Esophagus (tissue), 2 donors: ENCODE measurements around the gene POLR2E. TPM values are rescaled to one million over a fixed set of nuclear protein-coding genes. Genes with fewer than 3 reads are reported as not detected.

Source experiments
- H3K27ac ChIP-seq, 2 donors: one replicate each; pipeline ENCODE4 v1.5.1; 2013; ENCODE audit warnings: low read depth in 2 of 2, mild to moderate bottlenecking in 2 of 2, inconsistent platforms in 1 of 2, low read length in 1 of 2, moderate library complexity in 1 of 2
- H3K27me3 ChIP-seq, 2 donors: one replicate each; pipeline ENCODE4 v1.6.1; 2013; ENCODE audit warnings: low read length in 2 of 2, control low read depth in 1 of 2, mild to moderate bottlenecking in 1 of 2; ENCODE audit not compliant: insufficient read depth in 2 of 2, control insufficient read depth in 1 of 2
- H3K36me3 ChIP-seq, 2 donors: one replicate each; pipeline ENCODE4 v1.6.1; 2013; ENCODE audit warnings: low read length in 1 of 2; ENCODE audit not compliant: control insufficient read depth in 2 of 2, insufficient read depth in 2 of 2
- H3K4me1 ChIP-seq, 2 donors: one replicate each; pipeline ENCODE4 v1.6.1; 2013; ENCODE audit warnings: low read length in 1 of 2; ENCODE audit not compliant: control insufficient read depth in 2 of 2, insufficient read depth in 2 of 2
- H3K4me3 ChIP-seq, 2 donors: one replicate each; pipeline ENCODE4 v1.5.1; 2013; ENCODE audit warnings: low read length in 2 of 2, mild to moderate bottlenecking in 2 of 2, low read depth in 1 of 2, moderate library complexity in 1 of 2
- H3K9me3 ChIP-seq, 2 donors: one replicate each; pipeline ENCODE4 v1.6.1; 2013; ENCODE audit warnings: mild to moderate bottlenecking in 2 of 2, low read depth in 1 of 2, low read length in 1 of 2, moderate library complexity in 1 of 2; ENCODE audit not compliant: control insufficient read depth in 2 of 2, insufficient read depth in 1 of 2
- WGBS, 2 donors: extraction: QIAGEN DNeasy Blood & Tissue Kit; methylation state at CpG; one replicate each; pipeline ENCODE4 v1.1.7; 2013; 5-methylcytosine and 5-hydroxymethylcytosine counted together
- polyA plus RNA-seq, 2 donors: library from polyadenylated mRNA; stranded (reverse); fragments of 200-250 nt; gene quantifications; one replicate each; pipeline ENCODE4 v1.2.3, GENCODE V29; 2013
- donor health status: healthy with polysubstance abuse.
- donor health status: Bipolar disorder and iron deficiency.

The POLR2E gene
- polyA plus RNA-seq, 2 donors: 77.9 to 162 TPM

DNA sequence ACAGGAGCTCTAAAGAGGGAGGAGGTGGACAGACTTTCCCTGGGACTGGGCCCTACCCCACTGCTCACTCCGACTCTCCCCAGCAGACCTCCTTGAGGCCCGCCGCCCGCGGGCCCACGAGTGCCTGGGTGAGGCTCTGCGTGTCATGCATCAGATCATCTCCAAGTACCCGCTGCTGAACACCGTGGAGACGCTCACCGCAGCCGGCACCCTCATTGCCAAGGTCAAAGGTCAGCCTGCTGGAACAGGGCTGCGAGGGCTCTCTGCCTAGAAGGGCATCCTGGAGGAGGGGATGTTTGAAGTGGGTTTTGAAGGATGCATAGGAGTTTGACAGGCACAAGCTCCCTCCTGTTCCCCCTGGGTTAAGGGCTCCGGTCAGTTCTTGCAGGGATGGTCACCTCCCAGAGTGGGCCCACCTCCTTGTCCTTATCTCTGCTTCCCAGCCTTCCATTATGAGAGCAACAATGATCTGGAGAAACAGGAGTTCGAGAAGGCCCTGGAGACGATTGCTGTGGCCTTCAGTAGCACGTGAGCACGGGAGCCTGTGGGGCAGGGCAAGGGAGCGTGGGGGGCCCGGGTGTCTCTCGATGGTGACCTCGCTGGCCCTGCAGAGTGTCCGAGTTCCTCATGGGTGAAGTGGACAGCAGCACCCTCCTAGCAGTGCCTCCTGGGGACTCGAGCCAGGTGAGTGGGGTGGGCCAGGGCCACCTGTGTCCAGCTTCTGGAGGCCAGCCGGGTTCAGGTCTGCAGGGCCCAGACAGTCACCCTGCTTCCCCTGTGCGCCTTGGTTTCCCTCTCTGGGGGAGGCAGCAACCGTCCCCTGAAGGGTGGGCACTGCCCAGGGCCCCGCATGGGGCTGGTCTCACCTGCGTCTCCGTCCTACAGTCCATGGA lies 21.9 kb downstream of the POLR2E start:
- Histone ChIP-seq H3K9me3 (no peaks in the 10 kb centered on the region), H3K27ac (no peak overlapping the region), H3K4me1 (peaks cover 4 to 8% of the 10 kb centered on the region in 2 donors), H3K36me3 (peaks cover 0 to 9% of the 10 kb centered on the region in 2 donors), H3K4me3 (no peak overlapping the region), H3K27me3 (no peaks in the 10 kb centered on the region)
- 83 to 87% methylated on average over 30 of the region's 30 CpGs for WGBS, 2 donors

DNA sequence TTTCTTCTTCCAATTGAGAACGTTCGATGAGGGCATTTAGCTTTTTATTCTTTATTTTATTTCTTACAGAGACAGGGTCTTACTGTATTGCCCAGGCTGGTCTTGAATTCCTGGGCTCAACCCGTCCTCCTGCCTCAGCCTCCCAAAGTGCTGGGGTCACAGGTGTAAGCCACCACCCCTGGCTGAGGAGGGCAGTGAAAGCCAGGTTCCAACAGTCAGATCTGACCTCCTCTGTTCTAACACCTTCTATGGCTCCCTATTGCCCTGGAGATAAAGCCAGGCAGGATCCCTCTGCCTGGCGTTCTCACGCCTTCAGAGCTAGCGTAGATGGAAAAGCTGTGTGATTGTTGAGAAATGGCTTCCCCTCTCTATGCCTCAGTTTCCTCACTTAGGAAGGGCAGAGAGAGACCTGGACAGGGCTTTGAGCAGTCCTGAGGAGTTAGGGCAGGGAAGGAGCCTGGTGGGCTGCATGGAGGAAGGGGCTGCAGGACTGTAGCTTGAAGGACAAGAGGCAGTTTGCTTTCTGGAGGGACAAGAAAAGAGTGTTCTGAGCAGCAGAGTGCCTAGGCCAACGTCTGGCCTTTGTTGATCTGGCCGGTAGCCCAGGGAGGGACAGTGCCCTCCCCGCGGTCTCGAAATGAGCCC lies 22.7 kb downstream of the POLR2E start:
- WGBS, 2 donors: 82% methylated on average over 11 of the region's 11 CpGs
- Histone ChIP-seq H3K4me1 (peaks cover 4 to 5% of the 10 kb centered on the region in 2 donors), H3K27me3 (peaks cover 0 to 1% of the 10 kb centered on the region in 2 donors)

DNA sequence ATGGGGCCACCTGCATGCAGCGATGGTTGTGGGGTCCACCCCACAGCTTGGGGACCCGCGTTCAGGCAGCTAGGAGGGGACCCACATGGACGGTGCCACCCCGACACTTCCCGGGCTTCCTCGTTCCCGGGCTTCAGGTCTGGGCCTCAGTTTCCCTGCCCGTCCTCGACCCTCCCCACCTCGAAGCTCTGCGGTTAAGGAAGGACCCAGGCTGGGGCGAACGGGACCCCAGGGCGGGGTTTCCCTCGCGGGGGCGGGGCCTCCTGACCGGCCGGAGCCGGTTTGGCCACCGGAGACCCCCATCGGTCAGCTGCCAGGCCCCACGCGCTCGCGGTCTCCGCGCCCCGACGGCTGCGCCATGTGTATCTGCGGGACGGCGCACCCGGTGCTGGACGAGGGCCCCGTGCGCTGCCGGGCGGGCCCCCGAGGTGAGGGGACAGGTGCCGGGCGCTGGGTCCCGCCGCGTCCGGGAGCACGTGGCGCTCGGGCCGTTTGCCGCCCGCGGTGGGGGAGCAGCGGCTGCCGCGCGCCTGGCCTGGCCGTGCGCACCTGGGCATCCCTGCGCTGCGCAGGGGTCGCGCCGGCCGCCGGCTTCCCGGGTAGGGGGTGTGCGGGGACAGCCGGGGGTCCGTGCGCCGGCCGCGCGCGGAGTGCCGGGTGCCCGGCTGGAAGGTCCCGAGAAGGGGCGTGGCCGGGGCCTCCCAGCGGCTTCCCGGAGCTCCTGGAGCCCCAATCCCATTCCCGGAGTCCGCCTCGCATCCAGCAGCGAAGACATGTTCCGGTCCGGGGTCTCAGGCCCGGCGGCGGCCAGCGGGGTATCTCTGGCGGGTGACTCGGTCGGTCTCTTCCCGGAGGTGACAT lies 24.0 kb downstream of the POLR2E start:
- H3K9me3 ChIP-seq: no peaks in the 10 kb centered on the region
- no peak overlapping the region for H3K27ac ChIP-seq
- peaks cover 8 to 11% of the 10 kb centered on the region in 2 donors for H3K4me1 ChIP-seq
- H3K36me3 ChIP-seq: peaks cover 0 to 9% of the 10 kb centered on the region in 2 donors
- peaks cover 0 to 5% of the 10 kb centered on the region in 2 donors for H3K27me3 ChIP-seq
- H3K4me3 ChIP-seq: peak overlapping the region in 1 of 2 donors; percentile 12
- 19 to 23% methylated on average over 79 to 99 of the region's 99 CpGs for WGBS, 2 donors

More for the DNA sequence above, 22.7 kb downstream of the POLR2E start:
- Histone ChIP-seq H3K4me3 (no peak overlapping the region), H3K9me3 (no peaks in the 10 kb centered on the region), H3K36me3 (peaks cover 0 to 9% of the 10 kb centered on the region in 2 donors), H3K27ac (no peak overlapping the region)

DNA sequence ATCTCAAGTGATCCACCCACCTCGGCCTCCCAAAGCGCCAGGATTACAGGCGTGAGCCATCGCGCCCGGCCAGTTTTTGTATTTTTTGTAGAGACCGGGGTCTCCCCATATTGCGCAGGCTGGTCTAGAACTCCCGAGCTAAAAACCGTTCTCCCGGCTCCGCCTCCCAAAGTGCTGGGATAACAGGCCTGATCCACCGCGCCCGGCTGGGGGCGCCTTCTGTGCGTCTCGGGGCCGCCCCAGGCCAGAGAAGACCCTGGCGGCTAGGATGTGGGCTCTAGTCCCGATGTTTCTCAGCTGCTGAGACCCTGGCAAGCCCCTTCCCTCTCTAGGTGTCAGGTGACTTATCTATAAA lies 24.6 kb downstream of the POLR2E start:
- H3K36me3 ChIP-seq: peaks cover 0 to 9% of the 10 kb centered on the region in 2 donors
- no peak overlapping the region for H3K4me3 ChIP-seq
- peaks cover 0 to 5% of the 10 kb centered on the region in 2 donors for H3K27me3 ChIP-seq
- WGBS, 2 donors: 24 to 26% methylated on average over 21 of the region's 21 CpGs
- H3K27ac ChIP-seq: no peak overlapping the region
- H3K9me3 ChIP-seq: no peaks in the 10 kb centered on the region
- peaks cover 8 to 11% of the 10 kb centered on the region in 2 donors for H3K4me1 ChIP-seq

DNA sequence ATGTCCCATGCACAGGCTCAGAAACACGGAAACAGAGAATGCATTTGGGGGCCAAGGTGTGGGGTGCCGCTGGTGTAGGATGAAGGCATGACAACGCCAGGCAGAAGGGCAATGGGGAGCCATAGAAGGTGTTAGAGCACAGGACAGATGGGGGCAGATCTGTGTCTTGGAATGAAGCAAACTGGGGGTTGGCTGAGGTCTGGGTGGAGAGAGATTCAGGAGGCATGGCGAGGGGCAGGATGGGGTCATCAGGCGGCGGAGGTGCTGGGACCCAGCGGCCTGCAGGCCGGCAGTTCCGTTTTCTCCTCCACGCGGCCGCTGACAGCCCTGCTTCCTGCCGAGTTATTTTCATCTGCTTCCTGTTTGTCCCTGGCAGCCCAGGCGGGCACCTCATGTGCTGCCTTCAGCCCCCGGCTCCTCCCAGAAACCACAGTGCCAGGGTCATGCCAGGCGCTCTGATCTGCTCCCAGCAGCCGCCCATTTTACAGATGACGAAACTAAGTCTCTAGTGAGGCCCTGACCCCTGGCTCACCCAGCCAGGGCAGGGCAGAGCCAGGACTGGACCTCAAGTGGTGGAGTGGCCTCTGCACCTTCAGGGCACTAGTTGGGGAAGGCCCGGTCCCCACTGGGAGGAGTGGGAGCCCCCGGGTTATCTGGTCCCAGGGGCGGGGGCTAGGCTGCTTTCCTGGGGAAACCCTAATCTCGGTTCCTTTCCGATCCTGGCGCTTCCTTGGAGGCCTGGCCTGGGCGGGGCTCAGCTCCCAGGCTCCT lies 26.0 kb downstream of the POLR2E start:
- Histone ChIP-seq H3K4me1 (peaks cover 8 to 10% of the 10 kb centered on the region in 2 donors), H3K4me3 (peak overlapping the region; percentile 7 to 37)
- WGBS, 2 donors: 44 to 45% methylated on average over 25 of the region's 25 CpGs

DNA sequence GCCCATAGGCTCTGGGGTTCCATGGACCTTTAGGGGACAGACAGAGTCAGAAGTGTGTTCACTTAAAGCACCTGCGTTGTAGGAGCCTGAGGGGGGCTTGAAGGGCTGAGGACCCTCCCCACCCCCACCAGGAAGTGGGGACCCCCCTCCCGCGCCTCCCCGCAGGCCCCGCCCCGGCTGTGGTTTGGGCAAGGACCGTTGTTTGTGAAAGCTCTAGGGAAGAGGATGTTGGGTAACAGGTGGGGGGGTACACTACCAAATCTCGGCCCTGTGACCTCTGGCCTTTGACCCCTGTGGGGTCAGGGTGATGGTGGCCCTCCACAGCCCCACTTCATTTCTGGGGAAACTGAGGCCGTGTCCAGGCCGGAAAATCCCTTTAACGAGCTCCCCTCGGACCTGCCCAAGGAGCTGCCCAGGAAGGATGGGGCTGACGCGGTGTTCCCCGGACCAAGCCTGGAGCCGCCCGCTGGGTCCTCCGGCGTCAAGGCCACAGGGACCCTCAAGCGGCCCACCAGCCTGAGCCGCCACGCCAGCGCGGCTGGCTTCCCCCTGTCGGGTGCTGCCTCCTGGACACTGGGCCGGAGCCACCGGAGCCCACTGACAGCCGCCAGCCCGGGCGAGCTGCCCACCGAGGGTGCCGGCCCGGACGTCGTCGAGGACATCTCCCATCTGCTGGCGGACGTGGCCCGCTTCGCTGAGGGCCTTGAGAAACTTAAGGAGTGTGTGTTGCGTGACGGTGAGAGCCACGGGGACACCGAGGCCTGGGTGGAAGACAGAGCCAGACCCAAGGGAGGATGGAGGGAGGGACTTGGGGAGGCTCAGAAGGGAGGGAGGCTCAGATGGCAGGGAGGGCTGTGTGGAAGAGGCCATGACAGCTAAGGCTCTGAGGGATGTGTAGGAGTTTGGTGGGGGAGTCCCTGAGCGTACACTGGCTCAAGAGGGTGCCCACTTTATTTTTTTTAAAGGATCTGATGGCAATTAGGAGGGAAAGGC lies 26.9 kb downstream of the POLR2E start:
- Histone ChIP-seq H3K9me3 (no peaks in the 10 kb centered on the region), H3K36me3 (peaks cover 0 to 4% of the 10 kb centered on the region in 2 donors), H3K4me3 (peak overlapping the region; percentile 17 to 56), H3K4me1 (peaks cover 8 to 10% of the 10 kb centered on the region in 2 donors), H3K27me3 (peaks cover 0 to 5% of the 10 kb centered on the region in 2 donors), H3K27ac (peak overlapping the region; percentile 39 to 61)
- 59 to 60% methylated on average over 45 of the region's 45 CpGs for WGBS, 2 donors

More for the DNA sequence above, 26.0 kb downstream of the POLR2E start:
- H3K27me3 ChIP-seq: peaks cover 0 to 5% of the 10 kb centered on the region in 2 donors
- H3K27ac ChIP-seq: peak overlapping the region in 1 of 2 donors; percentile 40
- no peaks in the 10 kb centered on the region for H3K9me3 ChIP-seq
- H3K36me3 ChIP-seq: peaks cover 0 to 9% of the 10 kb centered on the region in 2 donors

DNA sequence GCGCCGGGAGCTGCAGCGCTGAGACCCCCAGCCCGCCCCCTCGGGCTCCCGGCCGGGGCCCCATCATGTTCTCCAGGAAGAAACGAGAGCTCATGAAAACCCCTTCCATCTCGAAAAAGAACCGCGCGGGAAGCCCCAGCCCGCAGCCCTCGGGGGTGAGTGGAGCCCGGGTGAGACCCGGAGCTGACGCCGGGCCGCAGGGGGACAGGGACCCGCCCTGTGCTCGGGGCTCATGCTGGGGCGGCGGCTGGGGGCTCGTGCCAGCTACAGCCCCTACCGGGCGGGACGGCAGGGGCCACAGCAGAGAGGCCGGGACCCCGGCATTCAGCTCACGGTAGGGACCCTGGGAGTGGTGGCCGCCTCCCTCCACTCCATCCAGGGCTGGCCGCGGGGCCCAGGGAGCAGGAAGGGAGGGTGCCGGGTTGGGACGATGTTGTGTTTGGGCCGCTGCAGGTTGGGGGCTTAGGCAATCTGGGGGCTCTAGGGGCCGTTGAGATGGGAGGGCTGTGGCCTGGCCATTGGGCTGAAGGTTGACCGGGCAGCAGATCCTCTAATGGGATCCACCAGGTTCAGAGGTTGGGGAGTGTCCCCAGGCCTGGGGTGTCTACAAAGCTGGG lies 27.7 kb downstream of the POLR2E start:
- Histone ChIP-seq H3K27me3 (peaks cover 0 to 5% of the 10 kb centered on the region in 2 donors), H3K4me3 (peak overlapping the region; percentile 17 to 56), H3K4me1 (peaks cover 8 to 10% of the 10 kb centered on the region in 2 donors), H3K36me3 (no peaks in the 10 kb centered on the region), H3K9me3 (no peaks in the 10 kb centered on the region), H3K27ac (peak overlapping the region; percentile 39)
- WGBS, 2 donors: 4% methylated on average over 37 to 38 of the region's 38 CpGs
